PC-3 (cell line): ENCODE data around the gene UGT1A7. TPM values are rescaled to one million over a fixed set of nuclear protein-coding genes. Genes with fewer than 3 reads are reported as not detected.

Experiments
- ATAC-seq: fragments of 200-7000 bp; cut with Tn5 transposase; 2 replicates; pipeline ENCODE4 v1.9.1; 2020; ENCODE audit warnings: mild to moderate bottlenecking, moderate library complexity
- BruUV-seq: library from RNA; stranded (reverse); fragments of 400-500 nt; replicated peaks from 2 replicates; lab custom pipeline; 2021; lab: Mats Ljungman, UMichigan
- CTCF ChIA-PET: fragments of 300-600 bp; sonication (Branson Sonifier 250); formaldehyde crosslinking; loops from one replicate; lab custom pipeline; 2022; ENCODE audit warnings: antibody characterized with exemption; lab: Charles Lee
- POLR2A ChIA-PET: fragments of 300-600 bp; sonication (Branson Sonifier 250); formaldehyde crosslinking; loops from one replicate; lab custom pipeline; 2022; ENCODE audit warnings: antibody characterized with exemption; ENCODE audit not compliant: unreplicated experiment; lab: Charles Lee
- DNase-seq: peaks from one replicate; pipeline ENCODE4 v3.0.0-alpha.2; 2015
- H2AFZ ChIP-seq: fragments of 300-600 bp; sonication (generic); 2 replicates; pipeline ENCODE4 v1.6.0; 2016; ENCODE audit warnings: antibody characterized with exemption, low read length
- H3F3A ChIP-seq: fragments of 300-600 bp; sonication (generic); one replicate; pipeline ENCODE4 v1.6.0; 2017; ENCODE audit warnings: antibody characterized with exemption, low read length, control low read depth, mild to moderate bottlenecking; ENCODE audit not compliant: unreplicated experiment
- H3K27ac ChIP-seq: fragments of 300-600 bp; sonication (generic); 2 replicates; pipeline ENCODE4 v1.5.1; 2016; ENCODE audit warnings: mild to moderate bottlenecking, low read length
- H3K27me3 ChIP-seq: fragments of 300-600 bp; sonication (generic); 2 replicates; pipeline ENCODE4 v1.6.1; 2016; ENCODE audit warnings: low read length, mixed read lengths
- H3K36me3 ChIP-seq: fragments of 300-600 bp; sonication (generic); 2 replicates; pipeline ENCODE4 v1.6.1; 2016; ENCODE audit warnings: low read depth, mixed run types, low read length, mixed read lengths
- H3K4me1 ChIP-seq: fragments of 300-600 bp; sonication (generic); 2 replicates; pipeline ENCODE4 v1.5.1; 2016; ENCODE audit warnings: low read length; ENCODE audit not compliant: insufficient read depth
- H3K4me2 ChIP-seq: fragments of 300-600 bp; sonication (generic); 2 replicates; pipeline ENCODE4 v1.6.0; 2016; ENCODE audit warnings: low read length
- H3K4me3 ChIP-seq: fragments of 300-600 bp; sonication (generic); 2 replicates; pipeline ENCODE4 v1.5.1; 2016; ENCODE audit warnings: mild to moderate bottlenecking, low read length, mixed read lengths
- H3K79me2 ChIP-seq: fragments of 300-600 bp; sonication (generic); 2 replicates; pipeline ENCODE4 v1.6.1; 2017; ENCODE audit warnings: low read length, mixed read lengths
- H3K9ac ChIP-seq: fragments of 300-600 bp; sonication (generic); 2 replicates; pipeline ENCODE4 v1.6.0; 2016; ENCODE audit warnings: mild to moderate bottlenecking, low read length
- H3K9me2 ChIP-seq: fragments of 300-600 bp; sonication (generic); replicated peaks from 2 replicates; pipeline ENCODE4 v1.6.1; 2016; ENCODE audit warnings: mixed run types, low read length, mixed read lengths
- H3K9me3 ChIP-seq: fragments of 300-600 bp; sonication (generic); 2 replicates; pipeline ENCODE4 v1.6.1; 2016; ENCODE audit warnings: low read length, mixed read lengths
- H4K20me1 ChIP-seq: fragments of 300-600 bp; sonication (generic); 2 replicates; pipeline ENCODE4 v1.6.1; 2016; ENCODE audit warnings: low read length, mixed read lengths
- EZH2 ChIP-seq: fragments of 300-600 bp; sonication (generic); IDR thresholded peaks from one replicate; pipeline ENCODE4 v1.6.1; 2017; ENCODE audit warnings: antibody characterized with exemption, mild to moderate bottlenecking, low read length; ENCODE audit not compliant: unreplicated experiment
- EZH2phosphoT487 ChIP-seq: fragments of 300-600 bp; sonication (generic); IDR thresholded peaks from 2 replicates; pipeline ENCODE4 v1.6.1; 2018; ENCODE audit warnings: mild to moderate bottlenecking, antibody characterized with exemption, low read length, borderline replicate concordance
- intact Hi-C: fragments of 100-400 bp; cut with micrococcal nuclease; formaldehyde crosslinking; loops from 2 replicates; pipeline ENCODE4 v1.9.0; 2023
- total RNA-seq: library from RNA; depleted of rRNA; stranded (reverse); fragments of >200 nt; gene quantifications from 2 replicates; pipeline ENCODE4 v1.2.3, GENCODE V29; 2014
- TF ChIP-seq, protein P1 (sequence below): fragments of 300-600 bp; sonication (generic); conservative IDR thresholded peaks from 2 replicates; pipeline ENCODE4 v1.5.1; 2017; ENCODE audit warnings: antibody characterized with exemption, low read depth, mild to moderate bottlenecking, low read length

The UGT1A7 gene
- total RNA-seq, 1 experiment from 2014 or later = not detected

DNA sequence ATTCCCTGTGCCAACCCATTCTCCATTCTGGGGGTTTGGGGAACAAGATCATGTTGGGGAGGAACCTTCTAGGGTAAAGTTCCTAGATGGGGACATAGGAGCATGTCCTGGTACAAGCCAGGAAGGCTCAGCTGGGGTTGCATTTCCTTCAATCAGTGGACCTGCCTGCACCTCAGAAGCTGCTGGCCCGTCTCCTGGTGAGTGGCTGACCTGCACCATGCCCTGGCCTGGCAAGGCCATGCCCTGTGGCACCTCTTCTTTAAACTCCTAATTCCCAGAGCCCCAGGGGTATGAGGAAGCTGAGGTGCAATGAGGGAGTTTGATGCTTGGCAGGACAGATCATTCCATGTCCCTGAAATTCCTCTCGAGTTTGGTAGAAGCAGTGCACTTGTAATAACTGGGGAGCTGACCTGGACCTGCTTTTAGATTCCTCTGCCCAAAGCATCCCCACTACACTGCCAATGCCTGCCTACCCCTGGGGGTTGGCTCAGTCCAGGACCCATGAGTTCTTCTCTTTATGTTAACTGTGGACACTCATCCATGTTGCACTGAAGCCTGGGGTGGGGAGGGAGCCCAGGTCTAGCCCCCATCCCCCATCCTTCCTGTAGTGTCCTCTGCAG, 121.7 kb downstream of the UGT1A7 start:
- H3K79me2 ChIP-seq = no peaks in the 10 kb centered on the region
- no peaks in the 10 kb centered on the region for H3F3A ChIP-seq
- DNase-seq (no peak), ATAC-seq (no peak)
- no peak overlapping the region for H3K4me3 ChIP-seq
- intact Hi-C loops = no loop called here
- H3K4me1 ChIP-seq = peaks cover 5% of the 10 kb centered on the region; the same call in 1 of the 2 replicates
- no peak overlapping the region for H2AFZ ChIP-seq
- no peaks in the 10 kb centered on the region for H3K9me3 ChIP-seq
- no peaks in the 10 kb centered on the region for H3K9me2 ChIP-seq
- ChIA-PET CTCF (no interaction called here), POLR2A (no interaction called here)
- no peak overlapping the region for H3K4me2 ChIP-seq
- BruUV-seq = no TSS peak
- TF ChIP-seq EZH2 (no peak), EZH2phosphoT487 (no peak)
- TF ChIP-seq, protein P1, sequence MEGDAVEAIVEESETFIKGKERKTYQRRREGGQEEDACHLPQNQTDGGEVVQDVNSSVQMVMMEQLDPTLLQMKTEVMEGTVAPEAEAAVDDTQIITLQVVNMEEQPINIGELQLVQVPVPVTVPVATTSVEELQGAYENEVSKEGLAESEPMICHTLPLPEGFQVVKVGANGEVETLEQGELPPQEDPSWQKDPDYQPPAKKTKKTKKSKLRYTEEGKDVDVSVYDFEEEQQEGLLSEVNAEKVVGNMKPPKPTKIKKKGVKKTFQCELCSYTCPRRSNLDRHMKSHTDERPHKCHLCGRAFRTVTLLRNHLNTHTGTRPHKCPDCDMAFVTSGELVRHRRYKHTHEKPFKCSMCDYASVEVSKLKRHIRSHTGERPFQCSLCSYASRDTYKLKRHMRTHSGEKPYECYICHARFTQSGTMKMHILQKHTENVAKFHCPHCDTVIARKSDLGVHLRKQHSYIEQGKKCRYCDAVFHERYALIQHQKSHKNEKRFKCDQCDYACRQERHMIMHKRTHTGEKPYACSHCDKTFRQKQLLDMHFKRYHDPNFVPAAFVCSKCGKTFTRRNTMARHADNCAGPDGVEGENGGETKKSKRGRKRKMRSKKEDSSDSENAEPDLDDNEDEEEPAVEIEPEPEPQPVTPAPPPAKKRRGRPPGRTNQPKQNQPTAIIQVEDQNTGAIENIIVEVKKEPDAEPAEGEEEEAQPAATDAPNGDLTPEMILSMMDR = no peak
- H3K9ac ChIP-seq = no peak overlapping the region
- no peaks in the 10 kb centered on the region for H3K27me3 ChIP-seq
- no peaks in the 10 kb centered on the region for H3K36me3 ChIP-seq
- no peak overlapping the region for H3K27ac ChIP-seq
- H4K20me1 ChIP-seq = no peaks in the 10 kb centered on the region

DNA sequence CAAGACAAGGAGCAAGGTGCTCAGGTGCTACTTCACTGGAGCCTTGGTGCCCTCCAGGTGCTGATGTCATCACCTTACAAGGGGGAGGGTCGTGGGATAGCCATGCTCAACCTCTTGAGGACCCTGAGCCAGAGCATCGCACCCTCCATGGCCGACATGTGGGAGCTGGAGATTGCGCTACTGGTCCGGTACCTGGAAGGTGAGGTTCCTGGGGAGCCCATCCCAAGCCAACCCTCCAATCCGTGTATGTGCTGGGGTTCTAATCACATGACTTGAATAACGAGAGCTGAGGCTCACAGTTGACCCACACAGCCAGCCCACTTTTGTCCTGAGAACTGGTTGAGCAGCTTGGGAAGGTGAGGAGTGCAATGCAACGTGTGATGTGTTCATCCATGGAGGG, 122.3 kb downstream of the UGT1A7 start:
- Histone ChIP-seq H4K20me1 (no peaks in the 10 kb centered on the region), H2AFZ (no peak overlapping the region), H3K9ac (no peak overlapping the region), H3K4me2 (no peak overlapping the region), H3K79me2 (no peaks in the 10 kb centered on the region), H3K27ac (no peak overlapping the region), H3K4me1 (peaks cover 5% of the 10 kb centered on the region; the same call in 1 of the 2 replicates), H3K27me3 (no peaks in the 10 kb centered on the region), H3K4me3 (no peak overlapping the region), H3K9me2 (no peaks in the 10 kb centered on the region), H3K9me3 (no peaks in the 10 kb centered on the region), H3K36me3 (no peaks in the 10 kb centered on the region), H3F3A (no peaks in the 10 kb centered on the region)
- intact Hi-C loops = no loop called here
- ATAC-seq (no peak), DNase-seq (no peak)
- CTCF ChIA-PET = interaction anchor here (0.5 kb wide), 1 partner anchor 309 kb away, joined by 3 read pairs; no protein-coding TSS in a partner anchor
- POLR2A ChIA-PET = no interaction called here
- no TSS peak for BruUV-seq
- no peak for TF ChIP-seq EZH2
- TF ChIP-seq EZH2phosphoT487 = no peak
- TF ChIP-seq, protein P1 = no peak

DNA sequence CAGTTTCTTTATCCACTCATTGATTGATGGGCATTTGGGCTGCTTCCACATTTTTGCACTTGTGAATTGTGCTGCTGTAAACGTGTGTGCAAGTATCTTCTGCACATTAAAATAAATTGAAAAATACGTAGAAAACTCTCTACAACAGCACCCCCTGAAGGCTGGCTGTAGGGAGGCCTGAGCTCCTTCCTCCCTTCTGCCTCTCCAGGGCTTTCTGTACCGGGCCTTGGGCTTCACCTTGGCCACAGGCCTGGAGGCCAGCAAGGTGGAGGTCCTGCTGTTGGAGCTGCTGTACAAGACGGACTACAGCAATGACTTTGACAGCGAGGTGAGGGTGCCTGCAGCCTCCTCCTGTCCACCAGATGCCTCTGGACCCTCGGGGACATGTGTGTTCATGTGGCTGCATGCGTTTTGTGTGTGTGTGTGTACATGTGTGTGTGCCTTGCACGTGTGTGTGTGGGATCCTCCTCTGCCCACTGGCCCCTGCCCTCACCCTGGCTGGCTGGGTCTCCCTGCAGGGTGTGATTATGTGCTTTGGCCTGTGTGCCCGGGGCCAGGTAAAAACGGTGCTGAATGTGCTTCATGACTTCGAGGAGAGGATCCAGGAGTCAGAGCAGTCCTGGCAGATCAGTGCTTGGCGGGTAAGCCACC, 125.6 kb downstream of the UGT1A7 start:
- no TSS peak for BruUV-seq
- TF ChIP-seq EZH2 (no peak), EZH2phosphoT487 (no peak)
- TF ChIP-seq, protein P1 = peak; percentile 35; the same call in 1 of the 2 replicates
- no peak overlapping the region for H3K27ac ChIP-seq
- no peak overlapping the region for H3K4me2 ChIP-seq
- H3K9ac ChIP-seq = no peak overlapping the region
- H3K4me1 ChIP-seq = no peaks in the 10 kb centered on the region
- no peak overlapping the region for H3K4me3 ChIP-seq
- DNase-seq (peak; percentile 21), ATAC-seq (peak; percentile 27; the same call in 1 of the 2 replicates)
- H2AFZ ChIP-seq = no peak overlapping the region
- no peaks in the 10 kb centered on the region for H3K79me2 ChIP-seq
- H3K9me3 ChIP-seq = no peaks in the 10 kb centered on the region
- no peaks in the 10 kb centered on the region for H3F3A ChIP-seq
- no peaks in the 10 kb centered on the region for H3K36me3 ChIP-seq
- H3K27me3 ChIP-seq = no peaks in the 10 kb centered on the region
- H4K20me1 ChIP-seq = no peaks in the 10 kb centered on the region
- POLR2A ChIA-PET = no interaction called here
- intact Hi-C loops = no loop called here
- CTCF ChIA-PET = interaction anchor here (0.7 kb wide), 1 partner anchor 127 kb away, joined by 4 read pairs; no protein-coding TSS in a partner anchor
- no peaks in the 10 kb centered on the region for H3K9me2 ChIP-seq
